GM12878 (cell line): ENCODE measurements around the gene PRSS27. TPM values are rescaled to one million over a fixed set of nuclear protein-coding genes. Genes with fewer than 3 reads are reported as not detected.

Experiments
- BCL11A ChIP-seq: IDR thresholded peaks from 2 replicates; pipeline ENCODE4 v1.6.1; 2011; ENCODE audit warnings: low read depth, low read length
- BHLHE40 ChIP-seq, 2 experiments: fragments of 450-650 bp in 1 of 2; IDR thresholded peaks; 2 replicates each; pipeline ENCODE4 v1.6.1; 2011 to 2017; ENCODE audit warnings: low read depth in 2 of 2, borderline replicate concordance in 1 of 2, improper control_type of control experiment in 1 of 2, low read length in 1 of 2, mild to moderate bottlenecking in 1 of 2
- CBX5 ChIP-seq: sonication (generic); IDR thresholded peaks from 2 replicates; pipeline ENCODE4 v1.6.1; 2016; ENCODE audit warnings: low read depth, moderate library complexity, mild to moderate bottlenecking, inconsistent platforms
- EED ChIP-seq: sonication (generic); IDR thresholded peaks from 2 replicates; pipeline ENCODE4 v1.6.1; 2016; ENCODE audit warnings: antibody characterized with exemption, low read depth
- ETV6 ChIP-seq, 2 experiments: fragments of 450-650 bp in 1 of 2; IDR thresholded peaks in 1 of 2; conservative IDR thresholded peaks in 1 of 2; 2 replicates each; pipeline ENCODE4 v1.6.1; 2014; ENCODE audit warnings: antibody characterized with exemption in 1 of 2, borderline replicate concordance in 1 of 2, low read depth in 1 of 2, mild to moderate bottlenecking in 1 of 2, moderate library complexity in 1 of 2
- HDAC6 ChIP-seq: fragments of 200-600 bp; sonication (generic); IDR thresholded peaks from one replicate; pipeline ENCODE4 v1.8.0; 2017; ENCODE audit warnings: antibody characterized with exemption; ENCODE audit not compliant: unreplicated experiment
- HDGF ChIP-seq: fragments of 450-650 bp; IDR thresholded peaks from 2 replicates; pipeline ENCODE4 v1.6.1; 2016; ENCODE audit warnings: antibody characterized with exemption
- IKZF2 ChIP-seq, 2 experiments: fragments of 450-650 bp; IDR thresholded peaks; 2 replicates each; pipeline ENCODE4 v1.6.1; 2017; ENCODE audit warnings: mild to moderate bottlenecking in 2 of 2, moderate library complexity in 2 of 2
- IRF4 ChIP-seq: IDR thresholded peaks from 2 replicates; pipeline ENCODE4 v1.6.1; 2011; ENCODE audit warnings: low read depth, low read length
- MXI1 ChIP-seq: fragments of 150-350 bp; IDR thresholded peaks from 2 replicates; pipeline ENCODE4 v1.6.1; 2011; ENCODE audit warnings: low read depth, mild to moderate bottlenecking, inconsistent platforms, low read length, improper control_type of control experiment
- MYC ChIP-seq: IDR thresholded peaks from 2 replicates; pipeline ENCODE4 v1.6.1; 2011; ENCODE audit warnings: mild to moderate bottlenecking, low read length, moderate library complexity, inconsistent platforms; ENCODE audit not compliant: insufficient read depth, insufficient replicate concordance, insufficient read length, severe bottlenecking
- NFYB ChIP-seq: IDR thresholded peaks from 2 replicates; pipeline ENCODE4 v1.6.1; 2011; ENCODE audit warnings: low read depth, mild to moderate bottlenecking, low read length, improper control_type of control experiment, moderate library complexity; ENCODE audit not compliant: insufficient read depth
- POU2F2 ChIP-seq: IDR thresholded peaks from 3 replicates; pipeline ENCODE4 v1.6.1; 2011; ENCODE audit warnings: low read depth, mild to moderate bottlenecking, low read length, borderline replicate concordance
- RBBP5 ChIP-seq: fragments of 200-600 bp; sonication (generic); conservative IDR thresholded peaks from 2 replicates; pipeline ENCODE4 v1.6.1; 2016
- RELA ChIP-seq: fragments of 450-650 bp; IDR thresholded peaks from 2 replicates; pipeline ENCODE4 v1.8.0; 2014; ENCODE audit warnings: borderline replicate concordance; ENCODE audit not compliant: partially characterized antibody
- SMAD1 ChIP-seq: fragments of 450-650 bp; IDR thresholded peaks from 2 replicates; pipeline ENCODE4 v1.6.1; 2018; ENCODE audit warnings: mild to moderate bottlenecking, low read depth; ENCODE audit not compliant: partially characterized antibody
- polyA plus RNA-seq, 11 experiments: library from polyadenylated mRNA; depleted of rRNA in 4 of 11; unstranded in 6 of 11; stranded (reverse) in 5 of 11; fragments of >200 nt; fragmentation: Nextera tagmentation in 4 of 11; fragmentation: Illumina TruSeq in 1 of 11; extraction: Ambion mirVana in 4 of 11; extraction: Trizol in 1 of 11; gene quantifications; 1 replicate in 1 of 11; 2 replicates in 10 of 11; pipeline versions ENCODE4 v1.2.1 to v1.2.3, GENCODE V29; 2011 to 2016; ENCODE audit warnings: inconsistent platforms in 2 of 11, missing spikeins in 2 of 11, low read depth in 1 of 11
- total RNA-seq, 4 experiments: library from RNA; depleted of rRNA in 3 of 4; stranded (reverse); fragments of >200 nt in 3 of 4; fragmentation: Illumina TruSeq in 1 of 4; extraction: Trizol in 1 of 4; gene quantifications; 2 replicates each; pipeline versions ENCODE4 v1.2.1 to v1.2.3, GENCODE V29; 2013 to 2021
- TF ChIP-seq, protein P1 (sequence below): fragments of 450-650 bp; IDR thresholded peaks from 2 replicates; pipeline ENCODE4 v1.6.1; 2017; ENCODE audit warnings: mild to moderate bottlenecking, low read depth, inconsistent platforms; ENCODE audit not compliant: poor library complexity, severe bottlenecking
- TF ChIP-seq, protein P2 (sequence below): fragments of 450-650 bp; IDR thresholded peaks from 2 replicates; pipeline ENCODE4 v1.6.1; 2014; ENCODE audit warnings: mild to moderate bottlenecking
- TF ChIP-seq, protein P3 (sequence below): fragments of 450-650 bp; IDR thresholded peaks from 2 replicates; pipeline ENCODE4 v1.6.1; 2017; ENCODE audit warnings: mild to moderate bottlenecking, moderate library complexity
- TF ChIP-seq, protein P4 (sequence below): fragments of 450-650 bp; IDR thresholded peaks from 2 replicates; pipeline ENCODE4 v1.6.1; 2017; ENCODE audit warnings: mild to moderate bottlenecking

The PRSS27 gene
- total and polyA plus RNA-seq, 10 of the 15 experiments (the other 5 are each of a cell fraction or from before 2014, with no cell fraction given) = 0.18 to 1.8 (median 0.51) TPM; not detected in 2

DNA sequence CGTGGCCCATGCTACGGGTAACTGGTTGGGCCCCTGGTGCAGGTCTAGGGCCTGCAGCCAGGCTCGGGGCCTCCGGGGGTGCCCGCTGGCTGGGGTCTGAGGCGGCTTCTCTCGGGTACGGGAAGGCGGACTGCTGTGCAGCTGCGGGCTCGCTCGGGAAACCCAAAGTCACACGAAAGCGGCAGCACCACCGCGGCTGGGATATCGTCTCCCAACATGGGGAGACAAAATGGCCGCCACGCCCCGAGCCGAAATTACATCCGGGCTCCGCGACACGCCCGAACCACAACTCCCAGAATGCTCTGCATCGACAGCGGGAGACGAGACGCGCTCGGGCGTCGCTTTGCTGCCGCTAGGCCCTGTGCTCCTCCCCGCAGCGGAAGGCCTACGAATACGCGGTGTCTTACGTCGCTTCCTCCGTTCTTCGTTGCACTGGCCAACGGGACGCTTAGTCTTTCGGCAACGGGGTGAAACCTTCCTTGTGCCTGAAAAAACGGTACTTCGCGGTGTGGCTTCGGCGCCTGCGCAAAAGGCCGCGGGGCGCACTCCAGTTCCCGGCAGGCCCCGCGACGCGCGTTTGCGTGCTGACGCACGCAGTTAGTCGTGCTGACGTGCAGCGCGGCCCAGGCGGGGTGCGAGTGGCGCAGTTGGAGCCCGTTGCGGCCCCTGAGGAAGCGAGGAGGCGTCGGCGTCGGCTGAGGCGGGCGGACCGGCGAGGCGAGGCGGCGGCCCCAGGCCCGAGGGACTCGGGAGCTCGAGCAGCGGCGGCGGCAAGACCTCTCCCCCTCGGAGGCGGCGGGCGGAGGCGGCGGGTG is 32.2 kb upstream of the PRSS27 start, which contains the start of gene SRRM2 (continued):
- TF ChIP-seq MYC (peak; percentile 14), POU2F2 (peak; percentile 41; the same call in 1 of the 3 replicates), ETV6 (conservative IDR thresholded peaks at IDR 0.05 in 1 of 2, IDR thresholded peaks at IDR 0.05 in 1 of 2; ENCODE audit: borderline replicate concordance in 1 of 2, low read depth in 1 of 2) (no peak), CBX5 (no peak), MXI1 (peak; percentile 54), HDAC6 (no peak), RBBP5 (no peak), HDGF (peak; percentile 77), IRF4 (peak; percentile 48; the same call in 1 of the 2 replicates), RELA (peak; percentile 16), BCL11A (no peak), NFYB (no peak), EED (0 out of 2 replicates have a peak, but pooled peaks have one; percentile 3), BHLHE40 (IDR thresholded peaks at IDR 0.05; ENCODE audit: borderline replicate concordance in 1 of 2, low read depth in 2 of 2, low read length in 1 of 2) (peak; percentile 28 to 64; a peak in 2 of 4 replicates), SMAD1 (no peak), IKZF2 (IDR thresholded peaks at IDR 0.05) (no peak)
- TF ChIP-seq, protein P1, sequence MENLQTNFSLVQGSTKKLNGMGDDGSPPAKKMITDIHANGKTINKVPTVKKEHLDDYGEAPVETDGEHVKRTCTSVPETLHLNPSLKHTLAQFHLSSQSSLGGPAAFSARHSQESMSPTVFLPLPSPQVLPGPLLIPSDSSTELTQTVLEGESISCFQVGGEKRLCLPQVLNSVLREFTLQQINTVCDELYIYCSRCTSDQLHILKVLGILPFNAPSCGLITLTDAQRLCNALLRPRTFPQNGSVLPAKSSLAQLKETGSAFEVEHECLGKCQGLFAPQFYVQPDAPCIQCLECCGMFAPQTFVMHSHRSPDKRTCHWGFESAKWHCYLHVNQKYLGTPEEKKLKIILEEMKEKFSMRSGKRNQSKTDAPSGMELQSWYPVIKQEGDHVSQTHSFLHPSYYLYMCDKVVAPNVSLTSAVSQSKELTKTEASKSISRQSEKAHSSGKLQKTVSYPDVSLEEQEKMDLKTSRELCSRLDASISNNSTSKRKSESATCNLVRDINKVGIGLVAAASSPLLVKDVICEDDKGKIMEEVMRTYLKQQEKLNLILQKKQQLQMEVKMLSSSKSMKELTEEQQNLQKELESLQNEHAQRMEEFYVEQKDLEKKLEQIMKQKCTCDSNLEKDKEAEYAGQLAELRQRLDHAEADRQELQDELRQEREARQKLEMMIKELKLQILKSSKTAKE = no peak
- TF ChIP-seq, protein P2, sequence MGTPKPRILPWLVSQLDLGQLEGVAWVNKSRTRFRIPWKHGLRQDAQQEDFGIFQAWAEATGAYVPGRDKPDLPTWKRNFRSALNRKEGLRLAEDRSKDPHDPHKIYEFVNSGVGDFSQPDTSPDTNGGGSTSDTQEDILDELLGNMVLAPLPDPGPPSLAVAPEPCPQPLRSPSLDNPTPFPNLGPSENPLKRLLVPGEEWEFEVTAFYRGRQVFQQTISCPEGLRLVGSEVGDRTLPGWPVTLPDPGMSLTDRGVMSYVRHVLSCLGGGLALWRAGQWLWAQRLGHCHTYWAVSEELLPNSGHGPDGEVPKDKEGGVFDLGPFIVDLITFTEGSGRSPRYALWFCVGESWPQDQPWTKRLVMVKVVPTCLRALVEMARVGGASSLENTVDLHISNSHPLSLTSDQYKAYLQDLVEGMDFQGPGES = no peak; the same call in 1 of the 2 replicates
- TF ChIP-seq, protein P3, sequence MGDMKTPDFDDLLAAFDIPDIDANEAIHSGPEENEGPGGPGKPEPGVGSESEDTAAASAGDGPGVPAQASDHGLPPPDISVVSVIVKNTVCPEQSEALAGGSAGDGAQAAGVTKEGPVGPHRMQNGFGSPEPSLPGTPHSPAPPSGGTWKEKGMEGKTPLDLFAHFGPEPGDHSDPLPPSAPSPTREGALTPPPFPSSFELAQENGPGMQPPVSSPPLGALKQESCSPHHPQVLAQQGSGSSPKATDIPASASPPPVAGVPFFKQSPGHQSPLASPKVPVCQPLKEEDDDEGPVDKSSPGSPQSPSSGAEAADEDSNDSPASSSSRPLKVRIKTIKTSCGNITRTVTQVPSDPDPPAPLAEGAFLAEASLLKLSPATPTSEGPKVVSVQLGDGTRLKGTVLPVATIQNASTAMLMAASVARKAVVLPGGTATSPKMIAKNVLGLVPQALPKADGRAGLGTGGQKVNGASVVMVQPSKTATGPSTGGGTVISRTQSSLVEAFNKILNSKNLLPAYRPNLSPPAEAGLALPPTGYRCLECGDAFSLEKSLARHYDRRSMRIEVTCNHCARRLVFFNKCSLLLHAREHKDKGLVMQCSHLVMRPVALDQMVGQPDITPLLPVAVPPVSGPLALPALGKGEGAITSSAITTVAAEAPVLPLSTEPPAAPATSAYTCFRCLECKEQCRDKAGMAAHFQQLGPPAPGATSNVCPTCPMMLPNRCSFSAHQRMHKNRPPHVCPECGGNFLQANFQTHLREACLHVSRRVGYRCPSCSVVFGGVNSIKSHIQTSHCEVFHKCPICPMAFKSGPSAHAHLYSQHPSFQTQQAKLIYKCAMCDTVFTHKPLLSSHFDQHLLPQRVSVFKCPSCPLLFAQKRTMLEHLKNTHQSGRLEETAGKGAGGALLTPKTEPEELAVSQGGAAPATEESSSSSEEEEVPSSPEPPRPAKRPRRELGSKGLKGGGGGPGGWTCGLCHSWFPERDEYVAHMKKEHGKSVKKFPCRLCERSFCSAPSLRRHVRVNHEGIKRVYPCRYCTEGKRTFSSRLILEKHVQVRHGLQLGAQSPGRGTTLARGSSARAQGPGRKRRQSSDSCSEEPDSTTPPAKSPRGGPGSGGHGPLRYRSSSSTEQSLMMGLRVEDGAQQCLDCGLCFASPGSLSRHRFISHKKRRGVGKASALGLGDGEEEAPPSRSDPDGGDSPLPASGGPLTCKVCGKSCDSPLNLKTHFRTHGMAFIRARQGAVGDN = peak; percentile 98
- TF ChIP-seq, protein P4, sequence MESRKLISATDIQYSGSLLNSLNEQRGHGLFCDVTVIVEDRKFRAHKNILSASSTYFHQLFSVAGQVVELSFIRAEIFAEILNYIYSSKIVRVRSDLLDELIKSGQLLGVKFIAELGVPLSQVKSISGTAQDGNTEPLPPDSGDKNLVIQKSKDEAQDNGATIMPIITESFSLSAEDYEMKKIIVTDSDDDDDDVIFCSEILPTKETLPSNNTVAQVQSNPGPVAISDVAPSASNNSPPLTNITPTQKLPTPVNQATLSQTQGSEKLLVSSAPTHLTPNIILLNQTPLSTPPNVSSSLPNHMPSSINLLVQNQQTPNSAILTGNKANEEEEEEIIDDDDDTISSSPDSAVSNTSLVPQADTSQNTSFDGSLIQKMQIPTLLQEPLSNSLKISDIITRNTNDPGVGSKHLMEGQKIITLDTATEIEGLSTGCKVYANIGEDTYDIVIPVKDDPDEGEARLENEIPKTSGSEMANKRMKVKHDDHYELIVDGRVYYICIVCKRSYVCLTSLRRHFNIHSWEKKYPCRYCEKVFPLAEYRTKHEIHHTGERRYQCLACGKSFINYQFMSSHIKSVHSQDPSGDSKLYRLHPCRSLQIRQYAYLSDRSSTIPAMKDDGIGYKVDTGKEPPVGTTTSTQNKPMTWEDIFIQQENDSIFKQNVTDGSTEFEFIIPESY = no peak
